GM18520 (cell line): ENCODE measurements around the gene TNFAIP8L3.

ENCODE experiments used
- ATAC-seq: cut with Tn5 transposase; IDR thresholded peaks from one replicate; pipeline ENCODE4 v1.9.1; 2021; ENCODE audit not compliant: unreplicated experiment

TNFAIP8L3 gene

DNA sequence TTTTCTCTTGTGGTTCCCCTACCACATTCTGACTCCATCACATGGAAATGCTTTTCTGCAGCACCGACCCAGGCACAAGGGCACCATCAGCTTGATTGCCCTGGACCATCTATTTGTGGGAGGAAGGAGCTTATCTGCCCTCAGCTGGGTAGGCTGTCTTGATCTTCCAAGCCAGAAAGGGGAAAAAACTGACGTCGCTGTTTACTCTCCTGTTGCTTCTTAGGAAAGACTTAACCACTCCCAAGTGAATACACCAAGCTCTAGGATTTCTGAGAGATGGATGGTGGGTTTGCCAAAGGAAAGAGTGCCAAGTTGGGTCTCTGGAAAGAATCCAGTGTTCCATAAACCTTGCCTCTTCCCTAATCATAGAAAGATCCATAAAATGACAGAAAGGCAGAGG lies 4.0 kb downstream of the TNFAIP8L3 start:
- ATAC-seq: no peak

DNA sequence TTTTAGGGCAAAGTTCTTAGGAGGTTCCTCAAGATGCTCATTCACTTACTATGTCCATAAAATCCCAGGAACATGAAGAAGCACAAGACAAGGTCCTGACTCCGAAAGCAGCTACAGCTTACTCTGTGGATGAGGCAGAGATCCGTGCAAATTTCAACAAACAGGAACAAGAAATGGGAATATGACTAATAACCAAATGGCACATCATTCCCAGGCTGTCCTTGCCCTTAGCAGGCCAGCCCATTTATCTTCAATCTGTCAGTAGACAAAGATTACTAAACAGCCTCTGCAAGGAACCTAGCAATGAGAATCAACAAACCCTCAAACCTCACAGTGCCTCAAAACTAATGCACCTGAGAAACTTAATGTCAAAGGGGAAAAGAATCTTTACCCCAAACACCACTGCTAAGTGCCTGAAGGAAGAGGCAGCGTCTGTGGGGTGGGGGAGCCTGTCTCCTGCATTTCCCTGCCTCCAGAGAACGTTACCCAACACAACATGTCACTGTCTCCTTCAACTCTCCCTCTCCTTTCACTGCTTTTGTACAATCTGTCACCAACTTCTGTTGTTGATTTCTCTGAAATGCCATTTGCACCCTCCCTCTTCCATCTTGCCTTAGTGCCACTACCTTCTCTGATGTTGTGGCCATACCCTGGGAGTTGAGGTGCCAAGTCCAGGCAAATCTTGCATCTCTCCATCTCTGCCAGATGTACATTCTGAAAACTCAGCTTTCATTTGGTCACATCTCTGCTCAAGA lies 4.8 kb downstream of the TNFAIP8L3 start:
- no peak for ATAC-seq

DNA sequence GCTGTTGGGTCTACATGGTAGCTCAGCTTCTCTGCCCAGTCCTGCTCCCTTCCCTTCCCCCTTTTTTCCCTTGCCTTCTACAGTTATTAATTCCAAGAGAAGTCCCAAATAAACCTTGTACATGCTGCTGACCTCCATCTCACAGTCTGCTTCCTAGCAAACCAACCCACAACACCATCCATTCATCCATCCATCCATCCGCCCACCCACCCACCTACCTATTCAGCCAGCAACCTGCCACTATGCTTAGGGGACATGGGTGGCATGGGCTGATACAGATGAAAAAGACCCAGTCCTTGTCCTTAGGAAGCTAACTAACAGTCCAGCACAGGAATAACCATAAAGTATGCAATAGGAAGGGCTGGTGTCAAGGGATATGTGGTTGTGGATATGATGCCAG lies 5.7 kb downstream of the TNFAIP8L3 start:
- no peak for ATAC-seq

DNA sequence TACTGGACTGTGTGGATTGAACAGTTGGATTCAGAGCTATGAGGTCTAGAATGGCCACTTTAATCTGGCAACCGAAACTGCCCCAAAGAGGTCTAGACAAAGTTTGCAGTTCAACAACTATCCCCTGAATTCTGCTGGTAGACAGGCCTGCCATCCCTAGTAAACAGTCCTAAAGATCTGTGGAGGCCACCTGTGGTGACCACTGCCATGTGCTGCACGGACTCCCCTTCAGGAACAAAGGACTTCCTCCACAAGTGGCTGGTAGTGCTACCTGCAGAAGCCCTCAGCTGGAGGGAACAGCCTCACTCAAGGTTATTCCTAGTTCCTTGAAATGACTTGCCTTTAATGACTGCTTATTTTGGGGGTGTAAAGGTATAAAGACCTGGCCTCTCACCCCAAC lies 6.1 kb downstream of the TNFAIP8L3 start:
- no peak for ATAC-seq

DNA sequence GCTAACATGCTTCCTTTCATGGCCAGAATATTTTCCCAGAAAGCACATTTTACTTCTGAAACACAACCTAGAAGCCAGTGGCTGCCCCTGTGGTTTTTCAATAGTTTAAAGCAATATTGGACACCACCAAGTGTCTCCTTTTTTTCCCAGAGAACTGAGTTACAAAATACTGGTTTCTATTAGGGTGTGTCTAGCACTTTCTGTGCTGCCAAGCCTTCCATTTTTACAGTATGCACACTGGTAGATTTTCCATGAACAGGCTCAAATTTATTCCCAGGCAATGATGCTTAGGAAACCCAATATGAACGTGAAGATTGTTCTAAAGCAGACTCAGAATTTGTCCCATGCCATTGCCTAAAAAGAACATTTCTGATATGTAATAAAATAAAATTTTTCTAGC lies 7.2 kb downstream of the TNFAIP8L3 start:
- ATAC-seq: no peak

DNA sequence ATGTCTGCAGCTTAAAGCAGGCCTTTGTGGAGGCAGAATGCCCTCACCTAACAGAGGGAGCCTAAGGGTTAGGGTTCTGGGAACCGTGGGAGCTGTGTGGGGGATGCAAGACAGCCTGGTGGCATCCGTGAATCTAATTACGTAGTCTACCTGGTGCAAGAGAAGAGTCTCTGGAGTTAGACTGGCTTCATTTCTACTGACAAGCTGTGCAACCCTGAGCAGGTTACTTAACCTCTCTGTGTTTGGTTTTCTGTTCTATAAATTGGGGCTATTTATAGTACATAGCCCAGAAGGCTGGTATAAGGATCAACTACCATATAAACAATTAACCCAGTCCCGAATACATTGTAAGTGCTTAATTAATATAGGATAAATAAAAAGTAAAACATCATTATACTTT lies 8.3 kb downstream of the TNFAIP8L3 start:
- no peak for ATAC-seq

DNA sequence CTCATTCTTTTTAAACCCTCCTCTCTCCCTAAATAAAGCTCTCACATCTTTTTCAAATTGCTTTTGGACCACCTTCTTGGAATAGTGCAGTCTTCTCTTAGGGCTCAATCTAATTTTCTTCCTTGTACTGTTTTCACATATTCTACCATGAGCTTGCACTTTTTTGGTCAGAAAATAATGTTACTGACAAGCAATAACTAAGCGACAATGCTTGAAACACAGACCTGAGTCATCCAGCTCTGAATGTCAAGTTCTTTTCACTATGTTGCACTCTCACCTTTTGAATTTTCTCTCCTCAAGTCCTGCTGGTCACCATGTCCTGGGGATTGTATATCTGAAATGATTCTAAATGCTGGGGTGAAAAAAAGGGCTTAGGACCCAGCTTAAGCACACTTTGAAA lies 8.9 kb downstream of the TNFAIP8L3 start:
- no peak for ATAC-seq

DNA sequence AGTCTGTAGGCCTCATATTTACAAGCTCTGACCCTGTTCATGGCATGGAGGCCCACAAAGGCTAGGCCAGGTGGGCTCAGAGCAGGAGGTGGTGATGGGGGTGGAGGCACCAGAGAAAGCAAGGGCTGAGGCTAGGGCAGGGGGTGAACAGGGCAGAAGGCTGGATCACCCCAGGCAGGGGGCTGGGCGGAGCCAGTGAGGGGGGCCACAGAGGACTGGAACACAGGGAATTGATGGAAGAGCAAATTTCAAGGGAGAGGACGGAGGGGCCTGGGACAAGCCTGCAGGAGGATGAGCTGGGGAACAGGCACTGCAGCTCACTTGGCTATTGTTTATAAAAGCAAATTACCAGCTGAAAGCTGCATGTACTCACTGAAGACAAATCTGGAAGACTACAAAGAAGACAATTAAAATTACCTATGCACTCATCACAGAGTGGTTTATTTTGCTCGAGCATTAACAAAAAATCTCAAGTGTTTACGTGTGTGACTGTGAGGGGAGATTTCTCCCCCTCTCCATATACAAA lies 11.0 kb downstream of the TNFAIP8L3 start:
- no peak for ATAC-seq

DNA sequence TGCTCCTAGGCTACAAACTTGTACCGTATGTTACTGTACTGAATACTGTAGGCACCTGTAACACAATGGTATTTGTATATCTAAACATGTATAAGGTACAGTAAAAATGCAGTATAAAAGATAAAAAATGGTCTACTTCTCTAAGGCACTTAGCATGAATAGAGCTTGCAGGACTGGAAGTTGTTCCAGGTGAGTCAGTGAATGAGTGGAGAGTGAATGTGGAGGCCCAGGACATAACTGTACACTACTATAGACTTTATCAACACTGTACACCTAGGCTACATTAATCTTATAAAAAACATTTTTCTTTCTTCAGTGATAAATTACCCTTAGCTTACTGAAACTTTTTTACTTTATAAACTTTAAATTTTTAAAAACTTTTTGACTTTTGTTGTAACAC lies 12.5 kb downstream of the TNFAIP8L3 start:
- ATAC-seq: no peak

DNA sequence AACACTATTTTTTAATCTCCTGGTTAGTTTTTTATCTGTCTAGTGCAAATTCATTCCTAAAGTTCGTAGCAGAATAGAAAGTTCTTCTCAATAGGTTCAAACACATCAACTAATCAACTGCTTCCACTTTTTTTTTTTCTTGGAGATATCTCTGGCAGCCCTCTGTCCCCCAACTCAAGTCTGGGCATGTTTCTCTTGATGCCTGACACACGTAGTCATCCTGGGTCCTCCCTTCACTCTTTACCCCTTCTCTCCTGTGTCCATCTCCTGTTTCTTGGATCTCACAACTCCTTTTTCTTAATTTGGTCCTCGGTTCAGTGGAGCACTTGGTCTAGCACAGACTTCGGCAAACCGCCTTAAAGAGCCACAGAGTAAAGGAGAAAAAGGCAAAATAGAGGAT lies 14.4 kb downstream of the TNFAIP8L3 start:
- ATAC-seq: no peak

DNA sequence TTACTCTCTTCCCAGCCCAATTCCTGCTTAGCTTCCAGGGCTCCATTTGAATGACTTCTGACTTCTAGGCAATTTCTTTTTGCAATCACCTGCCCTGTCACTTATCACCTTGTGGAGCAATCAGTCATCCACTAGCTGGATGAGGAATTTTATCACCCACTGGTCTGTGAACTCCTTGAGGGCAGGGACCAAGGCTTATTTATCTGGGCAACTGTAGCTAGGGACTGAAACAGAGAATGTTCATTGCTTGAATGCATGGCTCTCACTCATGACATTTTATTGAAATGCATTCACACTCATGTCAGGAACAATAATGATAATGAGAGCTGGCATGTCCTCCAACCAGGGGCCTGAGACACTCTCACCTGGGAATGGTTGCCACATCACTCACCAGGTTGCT lies 15.5 kb downstream of the TNFAIP8L3 start:
- no peak for ATAC-seq

DNA sequence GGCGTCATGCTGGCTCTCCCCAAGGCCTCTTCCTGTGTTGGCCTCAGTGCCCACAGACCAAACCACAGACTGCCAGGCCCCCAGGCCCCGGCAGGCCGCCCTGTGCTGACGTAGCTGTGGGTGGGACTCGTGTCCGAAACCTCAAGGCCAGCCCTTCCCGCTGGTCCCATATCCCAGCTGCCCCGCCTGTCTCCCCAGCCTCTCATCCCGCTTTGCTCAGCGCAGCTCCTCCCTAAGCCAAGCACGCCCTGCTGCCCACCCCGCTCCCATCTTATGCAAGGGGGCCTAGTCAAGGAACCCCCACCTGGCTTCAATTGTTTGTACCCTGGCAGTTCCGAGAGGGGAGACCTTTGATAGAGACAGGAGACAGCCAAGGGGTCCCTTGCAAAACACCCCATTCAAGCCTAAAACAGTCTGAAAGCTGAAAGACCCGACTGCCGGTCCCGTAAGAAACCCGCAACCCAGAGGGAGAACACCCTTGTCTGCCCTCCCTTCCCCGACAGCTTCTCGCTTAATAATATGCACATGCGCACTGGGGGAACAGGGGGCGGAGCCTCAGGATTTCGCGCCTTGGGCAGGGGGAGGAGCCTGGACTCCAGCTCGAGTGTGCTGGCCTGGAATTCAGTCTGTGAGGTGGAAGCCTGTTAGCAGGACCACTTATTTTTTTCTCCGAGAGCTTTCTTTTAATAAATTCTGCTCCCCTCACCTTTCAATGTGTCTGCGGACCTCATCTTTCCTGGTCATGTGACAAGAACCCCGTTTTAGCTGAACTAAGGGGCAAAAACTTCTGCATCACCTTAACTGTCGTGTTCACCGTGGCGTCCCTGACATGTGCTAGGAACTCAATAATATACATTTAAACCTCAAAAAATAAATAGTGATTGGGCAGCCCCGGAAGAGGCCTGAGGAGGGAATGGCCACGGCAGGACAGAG lies 17.2 kb downstream of the TNFAIP8L3 start:
- ATAC-seq: peak; percentile 59

DNA sequence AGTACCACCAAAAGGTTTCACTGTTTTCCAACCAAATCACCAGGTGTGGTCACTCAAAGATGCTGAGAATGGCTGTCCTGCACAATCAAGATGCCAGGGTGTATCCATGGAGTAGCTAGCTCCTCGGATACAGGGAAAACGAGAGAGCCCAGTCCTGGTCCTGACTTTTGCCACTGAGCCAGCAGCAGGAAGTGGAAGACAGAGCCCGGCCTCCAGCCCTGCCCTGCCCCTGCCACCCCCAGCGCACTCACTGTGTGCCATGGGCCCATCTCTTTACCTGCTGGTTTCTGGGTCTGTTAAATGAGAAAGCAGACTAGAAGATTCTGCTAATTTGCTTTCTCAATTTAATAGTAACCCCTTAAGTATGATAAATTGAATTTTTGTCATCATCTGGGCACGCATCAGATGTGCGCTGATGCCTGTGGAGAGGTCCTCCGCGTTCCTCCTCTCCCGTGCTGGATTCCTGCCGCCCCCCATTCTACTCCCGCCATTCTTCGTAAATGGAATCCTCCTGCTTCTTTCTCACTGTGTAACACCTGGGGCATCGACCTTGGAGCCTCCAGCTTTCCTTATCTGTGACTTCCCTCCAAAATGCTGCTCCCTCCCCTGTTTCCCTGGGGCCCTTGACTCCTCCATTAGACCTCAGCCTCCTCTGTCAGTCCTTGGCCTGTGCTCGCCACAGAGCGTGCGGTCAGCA lies 18.0 kb downstream of the TNFAIP8L3 start:
- no peak for ATAC-seq

DNA sequence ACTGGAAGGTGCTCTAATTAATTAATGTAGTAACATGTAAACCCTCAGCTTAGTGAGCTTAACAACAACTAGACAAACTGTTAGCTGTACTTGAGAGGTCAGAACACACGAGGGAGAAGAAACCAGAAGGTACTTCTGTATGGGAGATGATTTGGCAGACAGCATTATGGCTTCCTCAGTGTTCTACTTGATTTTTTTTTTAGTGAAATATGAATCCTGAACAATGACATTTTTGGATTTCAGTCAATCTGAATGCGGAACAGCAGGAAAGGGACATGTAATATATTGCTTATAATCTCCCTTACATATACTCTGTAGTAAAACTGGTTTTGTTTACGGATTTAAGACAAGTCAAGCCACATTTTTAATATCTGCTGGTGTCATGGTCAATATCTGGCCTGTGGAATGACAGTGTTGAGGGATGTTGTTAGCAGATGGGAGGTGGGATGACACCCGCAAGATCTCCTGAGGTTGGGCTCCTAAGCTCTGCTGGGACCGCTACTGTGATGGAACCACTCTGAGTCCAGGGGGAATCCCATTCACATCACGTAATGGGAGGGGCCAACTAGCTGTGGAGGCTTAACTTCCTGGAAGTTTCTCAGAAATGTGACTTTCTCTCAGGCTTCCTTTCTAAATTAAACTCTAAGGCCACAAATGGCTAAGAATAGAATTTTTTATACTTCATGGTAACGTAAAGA lies 18.7 kb downstream of the TNFAIP8L3 start:
- no peak for ATAC-seq

DNA sequence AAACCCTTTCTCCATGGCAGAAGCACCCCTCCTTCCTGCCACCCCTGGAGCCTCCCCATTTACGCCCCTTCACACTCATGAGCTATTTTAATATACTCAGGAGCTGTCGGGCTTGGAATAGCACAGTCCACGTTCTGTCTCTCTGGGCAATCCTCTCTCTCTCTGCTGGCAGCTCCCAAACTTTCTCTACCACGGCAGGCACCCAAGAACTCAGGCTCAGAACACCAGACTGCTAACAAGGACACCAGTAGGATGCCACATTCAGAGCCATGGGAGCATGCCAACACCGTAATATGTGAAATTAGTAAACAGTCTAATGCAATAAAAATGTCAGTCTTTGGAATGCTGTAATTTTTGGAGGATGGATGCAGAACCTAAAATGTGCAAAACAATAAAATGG lies 19.3 kb downstream of the TNFAIP8L3 start:
- ATAC-seq: no peak

DNA sequence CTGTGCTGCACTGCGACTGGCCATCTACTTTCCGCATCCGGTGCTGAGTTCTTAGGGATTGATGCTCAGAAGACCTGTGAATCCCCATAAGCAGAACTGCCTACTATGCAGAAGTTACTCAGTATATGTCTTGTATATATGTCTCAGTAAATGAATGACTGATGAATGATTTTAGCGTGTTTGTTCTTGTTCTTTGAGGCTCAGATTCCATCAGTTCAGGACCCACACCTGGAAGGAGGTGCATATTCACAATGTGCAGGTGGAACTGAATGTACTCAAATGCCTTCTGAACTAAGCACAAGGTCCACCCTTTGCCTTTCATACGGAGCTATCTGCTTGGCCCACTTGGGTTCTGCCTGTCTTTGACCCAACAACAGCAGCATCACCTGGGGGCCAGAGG lies 19.8 kb downstream of the TNFAIP8L3 start:
- no peak for ATAC-seq

DNA sequence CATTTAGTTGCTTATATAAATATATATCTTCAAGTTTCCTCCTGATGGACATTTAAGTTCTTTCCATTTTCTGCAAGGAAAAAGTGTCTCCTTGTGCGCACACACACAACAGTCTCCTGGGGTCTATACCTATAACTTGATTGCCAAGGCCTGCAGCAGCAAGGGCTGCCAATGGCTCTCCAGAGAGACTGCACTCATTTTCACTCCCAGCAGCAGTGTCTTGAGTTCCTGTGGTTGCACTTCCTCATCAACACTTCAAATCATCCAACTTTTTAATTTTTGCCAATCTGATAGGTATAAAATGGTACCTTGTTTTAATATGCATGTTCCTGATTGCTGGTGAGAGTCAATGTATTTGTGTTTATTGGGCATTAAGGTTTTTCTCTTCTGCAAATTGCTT lies 23.1 kb downstream of the TNFAIP8L3 start:
- ATAC-seq: no peak

DNA sequence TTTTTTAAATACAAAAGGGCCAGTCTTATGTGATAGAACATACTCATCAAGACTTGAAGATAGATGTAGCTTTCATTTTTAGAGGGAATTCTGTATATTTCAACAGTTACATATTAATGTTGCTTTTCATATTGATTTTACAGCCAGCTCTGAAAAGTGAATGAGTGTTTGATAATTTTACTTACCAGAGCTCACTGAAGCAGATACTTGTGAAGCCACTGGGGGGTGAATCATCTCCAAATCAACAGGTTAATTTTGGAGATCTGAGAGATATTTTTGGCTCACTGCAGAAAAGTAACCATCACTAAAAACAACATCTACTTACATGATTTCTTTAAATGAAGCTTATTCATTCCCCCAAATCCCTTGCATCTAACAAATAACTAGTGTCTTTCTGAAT lies 24.7 kb downstream of the TNFAIP8L3 start:
- ATAC-seq: no peak

DNA sequence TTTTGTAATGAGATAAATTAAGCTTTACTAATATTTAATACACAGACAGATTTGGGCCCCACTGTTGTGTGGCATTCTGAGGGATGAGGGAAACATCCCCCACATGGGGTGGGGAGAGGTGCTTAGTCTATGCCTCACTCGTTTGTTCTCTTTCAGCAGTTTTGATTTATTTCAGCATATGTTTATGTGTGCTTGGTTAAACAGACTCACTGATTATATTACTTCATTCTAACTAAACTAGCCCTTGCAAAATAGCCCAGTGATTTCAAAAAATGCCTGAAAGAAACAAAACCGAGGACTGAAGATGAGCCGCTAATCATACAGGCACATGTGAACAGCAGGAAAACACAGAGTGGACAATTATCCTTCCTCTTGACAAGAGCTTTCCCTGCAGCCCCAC lies 27.2 kb downstream of the TNFAIP8L3 start:
- no peak for ATAC-seq

DNA sequence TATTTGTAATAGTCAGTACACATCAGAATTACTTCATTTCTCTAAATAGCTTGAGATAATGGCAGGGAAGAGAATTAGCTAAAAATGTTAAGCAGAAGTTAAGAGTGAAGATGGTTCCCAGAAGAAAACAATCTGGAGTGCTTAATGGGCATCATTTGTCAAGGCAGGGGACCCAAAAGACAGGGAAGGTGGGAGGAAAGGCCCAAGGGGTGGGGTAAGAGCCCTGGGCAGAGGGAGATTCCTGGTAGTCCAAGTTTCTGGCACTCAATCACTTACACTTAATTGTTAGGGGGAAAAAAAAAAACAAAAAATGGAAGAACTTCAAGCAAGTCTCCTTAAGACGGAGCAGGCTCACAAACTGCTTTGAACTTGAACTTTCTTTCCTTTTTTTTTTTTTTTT lies 28.9 kb downstream of the TNFAIP8L3 start:
- no peak for ATAC-seq

DNA sequence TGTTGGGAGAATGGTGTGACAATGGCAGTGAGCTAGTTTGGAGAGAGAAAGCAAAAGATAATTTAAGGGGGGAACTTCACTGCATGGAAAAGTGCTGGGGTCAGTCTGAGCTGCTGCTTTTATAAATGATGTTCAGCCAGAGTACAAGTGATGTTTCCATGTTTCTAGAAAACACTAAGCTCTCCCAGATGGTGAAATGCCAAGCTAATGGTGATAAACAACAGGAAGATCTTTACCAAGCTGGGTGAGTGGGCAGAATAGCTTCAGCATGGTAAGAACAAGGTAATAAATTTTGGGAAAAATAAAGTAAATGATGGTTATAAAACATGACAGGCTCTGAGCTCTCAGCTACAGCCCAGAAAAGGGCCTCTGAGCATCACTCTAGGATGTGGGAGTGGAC lies 29.4 kb downstream of the TNFAIP8L3 start:
- no peak for ATAC-seq
